Heart left ventricle (tissue), 13 donors: ENCODE results near the gene DHX8.

ENCODE experiments used
- CTCF ChIP-seq, 12 donors: fragments of 200-600 bp; sonication (generic) in 4 of 12; IDR thresholded peaks; one replicate each; pipeline versions ENCODE4 v1.5.0 to v1.8.0; 2018 to 2022; ENCODE audit warnings: antibody characterized with exemption in 12 of 12, mild to moderate bottlenecking in 5 of 12
- POLR2A ChIP-seq, 2 donors: fragments of 450-650 bp; IDR thresholded peaks; one replicate each; pipeline ENCODE4 v1.6.1; 2017; ENCODE audit warnings: antibody characterized with exemption in 2 of 2, mild to moderate bottlenecking in 2 of 2, moderate library complexity in 2 of 2
- donor health status: ischemic (EF 13 %, LVEDD 7.1; RV severe dilation, severe dysfunction).
- donor health status: DM: no; HTN: yes; CAD: no.
- donor health status: DM: no; HTN: no; CAD: no.
- donor health status: ischemic (EF 25% LVEDD 6.9; RV normal size, moderate dysfunction).
- donor health status: ischemic (EF 25% LVEDD 5.7; RV mildly dilated, moderate dysfunction).
- donor health status: ischemic (EF 35%, LVEDD 5.7; RV mildly dilated, moderate dysfunction).
- donor health status: nonischemic (EF 11% LVEDD 7.7; RV severe dilation, severe dysfunction).
- donor health status: DM: yes; HTN: yes; CAD: no.
- donor health status: PGD.
- donor health status: ischemic (EF 29% LVEDD 5.4; RV normal size, mild dysfunction).
- donor health status: nonischemic (EF 23%, LVEDD 6.1; RV moderate dilation, normal function).

- no peak for TF ChIP-seq CTCF (IDR thresholded peaks at IDR 0.05)
- TF ChIP-seq POLR2A (IDR thresholded peaks at IDR 0.05), result no peak
These were observed 46.7 kb downstream of the DHX8 start for GRCh38 chr17:43530288-43531081.
